GM19238 (cell line): ENCODE results near the gene TPR.

Source experiments
- DNase-seq: peaks from one replicate; pipeline ENCODE4 v3.0.0; 2011; ENCODE audit warnings: low spot score; ENCODE audit not compliant: insufficient read length

The TPR gene

GRCh38 chr1:186291271-186291670 is 83.8 kb downstream of the TPR start:
- no peak for DNase-seq

- DNase-seq: no peak
These were observed 85.0 kb downstream of the TPR start for GRCh38 chr1:186289943-186290545.

GRCh38 chr1:186286615-186287315 is 88.3 kb downstream of the TPR start:
- DNase-seq: no peak

GRCh38 chr1:186283374-186283773 is 91.7 kb downstream of the TPR start:
- DNase-seq: no peak

GRCh38 chr1:186282466-186282865 is 92.6 kb downstream of the TPR start:
- no peak for DNase-seq

- DNase-seq: no peak
These were observed 99.2 kb downstream of the TPR start for GRCh38 chr1:186275822-186276221.

GRCh38 chr1:186272486-186272885 is 102.6 kb downstream of the TPR start:
- DNase-seq: no peak

- DNase-seq: no peak
These were observed 104.0 kb downstream of the TPR start for GRCh38 chr1:186271032-186271431.
